GM23248 (cell line): ENCODE measurements around the gene GAB2. TPM values are rescaled to one million over a fixed set of nuclear protein-coding genes. Genes with fewer than 3 reads are reported as not detected.

Source experiments
- DNase-seq: peaks from one replicate; pipeline ENCODE4 v3.0.0-alpha.2; 2015
- H2AFZ ChIP-seq: fragments of 200-600 bp; sonication (generic); 2 replicates; pipeline ENCODE4 v1.6.1; 2016; ENCODE audit warnings: antibody characterized with exemption
- H3F3A ChIP-seq: fragments of 200-600 bp; sonication (generic); 2 replicates; pipeline ENCODE4 v1.6.1; 2016; ENCODE audit warnings: mild to moderate bottlenecking, antibody characterized with exemption, mixed run types; ENCODE audit not compliant: insufficient read depth
- H3K27ac ChIP-seq: fragments of 200-600 bp; sonication (generic); 2 replicates; pipeline ENCODE4 v1.5.1; 2016; ENCODE audit warnings: mild to moderate bottlenecking
- H3K27me3 ChIP-seq: fragments of 200-600 bp; sonication (generic); replicated peaks from 2 replicates; pipeline ENCODE4 v1.6.1; 2016; ENCODE audit warnings: mild to moderate bottlenecking; ENCODE audit not compliant: insufficient read depth
- H3K36me3 ChIP-seq: fragments of 200-600 bp; sonication (generic); 2 replicates; pipeline ENCODE4 v1.6.1; 2016; ENCODE audit warnings: low read depth, mild to moderate bottlenecking
- H3K4me1 ChIP-seq: fragments of 200-600 bp; sonication (generic); 2 replicates; pipeline ENCODE4 v1.6.1; 2016; ENCODE audit warnings: mild to moderate bottlenecking; ENCODE audit not compliant: insufficient read depth
- H3K4me2 ChIP-seq: fragments of 200-600 bp; sonication (generic); one replicate; pipeline ENCODE4 v1.6.1; 2016; ENCODE audit warnings: mild to moderate bottlenecking; ENCODE audit not compliant: unreplicated experiment
- H3K4me3 ChIP-seq: fragments of 200-600 bp; sonication (generic); 2 replicates; pipeline ENCODE4 v1.5.1; 2016; ENCODE audit warnings: mild to moderate bottlenecking
- H3K79me2 ChIP-seq: fragments of 200-600 bp; sonication (generic); 2 replicates; pipeline ENCODE4 v1.6.1; 2016; ENCODE audit warnings: mild to moderate bottlenecking; ENCODE audit not compliant: insufficient read depth
- H3K9ac ChIP-seq: fragments of 200-600 bp; sonication (generic); 2 replicates; pipeline ENCODE4 v1.6.1; 2016; ENCODE audit warnings: mild to moderate bottlenecking
- H3K9me2 ChIP-seq: fragments of 200-600 bp; sonication (generic); 2 replicates; pipeline ENCODE4 v1.6.1; 2016; ENCODE audit warnings: mixed run types, mild to moderate bottlenecking, moderate library complexity; ENCODE audit not compliant: insufficient read depth
- H3K9me3 ChIP-seq: fragments of 200-600 bp; sonication (generic); one replicate; pipeline ENCODE4 v1.6.1; 2017; ENCODE audit warnings: low read depth
- H4K20me1 ChIP-seq: fragments of 200-600 bp; sonication (generic); 2 replicates; pipeline ENCODE4 v1.6.0; 2016; ENCODE audit not compliant: insufficient read depth
- EZH2 ChIP-seq: fragments of 200-600 bp; sonication (generic); IDR thresholded peaks from 2 replicates; pipeline ENCODE4 v1.6.1; 2018; ENCODE audit warnings: antibody characterized with exemption, mild to moderate bottlenecking; ENCODE audit not compliant: insufficient read depth, poor library complexity, severe bottlenecking
- EZH2phosphoT487 ChIP-seq: fragments of 200-600 bp; sonication (generic); IDR thresholded peaks from 2 replicates; pipeline ENCODE4 v1.6.1; 2018; ENCODE audit warnings: antibody characterized with exemption, moderate library complexity, mild to moderate bottlenecking, low read depth; ENCODE audit not compliant: insufficient read depth
- WGBS, 2 experiments: methylation state at CpG; one replicate each; pipeline ENCODE4 v1.1.6; 2015 to 2017; ENCODE audit warnings: low lambda C conversion rate in 2 of 2, low coverage in 1 of 2; ENCODE audit errors: missing lambda C conversion rate in 2 of 2; 5-methylcytosine and 5-hydroxymethylcytosine counted together
- in situ Hi-C: fragments of 300-500 bp; cut with MboI; formaldehyde crosslinking; loops from 2 replicates; pipeline ENCODE4 v1.15.0; 2020
- polyA plus RNA-seq: library from polyadenylated mRNA; unstranded; fragments of >200 nt; fragmentation: Nextera tagmentation; extraction: Ambion mirVana; gene quantifications from 2 replicates; pipeline ENCODE4 v1.2.1, GENCODE V29; 2016
- total RNA-seq: library from RNA; depleted of rRNA; stranded (reverse); fragments of >200 nt; shearing (Covaris generic); gene quantifications from 2 replicates; pipeline ENCODE4 v1.2.3, GENCODE V29; 2014

Gene GAB2
- total and polyA plus RNA-seq, 2 experiments from 2014 or later: 1.8 to 12.2 TPM

DNA sequence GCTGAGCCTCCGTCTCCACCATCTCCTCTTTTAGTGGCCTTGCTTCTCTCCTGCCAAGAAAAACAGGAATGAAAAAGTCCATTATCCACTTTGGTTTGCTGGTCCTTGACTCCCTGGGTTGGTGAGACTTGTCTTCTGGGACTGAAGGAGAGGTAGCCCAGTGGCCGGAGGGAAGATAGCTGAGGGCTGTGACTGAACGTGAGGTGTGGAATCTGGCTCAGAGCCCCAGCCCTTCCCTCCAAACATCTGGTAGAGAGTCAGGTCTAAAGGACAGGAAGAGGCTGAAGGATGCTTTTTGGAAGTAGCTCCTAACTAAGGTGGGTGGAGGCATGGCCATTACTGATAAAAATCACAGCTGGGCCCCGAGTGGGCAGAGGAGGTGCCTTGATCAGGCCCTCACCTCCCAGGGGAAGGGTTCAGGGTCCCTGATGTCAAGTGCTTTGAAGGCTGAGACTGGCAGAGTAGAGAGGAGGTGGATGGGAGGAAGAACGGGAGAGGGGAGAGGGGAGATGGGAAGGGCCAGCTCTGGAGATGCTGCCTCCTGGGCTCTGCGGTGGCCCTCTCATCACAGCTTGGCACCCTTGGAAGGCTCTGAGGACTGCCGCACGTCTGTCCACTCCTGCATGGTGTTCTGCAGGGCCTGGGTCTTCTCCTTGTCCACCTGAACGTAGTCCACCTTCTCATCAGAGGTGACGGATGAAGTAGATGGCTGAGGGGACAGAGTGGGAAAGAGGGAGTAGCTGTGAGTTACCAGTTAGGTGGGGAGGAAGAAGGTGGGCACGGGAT lies 198.7 kb downstream of the GAB2 start:
- H3K27me3 ChIP-seq: no peaks in the 10 kb centered on the region
- no peaks in the 10 kb centered on the region for H4K20me1 ChIP-seq
- H3K36me3 ChIP-seq: 0 out of 2 replicates have a peak, but pooled peaks cover 5% of the 10 kb centered on the region
- DNase-seq: no peak
- in situ Hi-C loops: no loop called here
- H3K9me2 ChIP-seq: no peaks in the 10 kb centered on the region
- no peak for TF ChIP-seq EZH2
- no peak for TF ChIP-seq EZH2phosphoT487
- WGBS, 2 experiments: 72 to 81% methylated on average over 10 to 11 of the region's 11 CpGs
- no peaks in the 10 kb centered on the region for H3F3A ChIP-seq
- no peaks in the 10 kb centered on the region for H3K9me3 ChIP-seq
- H3K27ac ChIP-seq: no peak overlapping the region
- H3K79me2 ChIP-seq: no peaks in the 10 kb centered on the region
- no peak overlapping the region for H3K9ac ChIP-seq
- H3K4me1 ChIP-seq: no peaks in the 10 kb centered on the region
- H2AFZ ChIP-seq: no peak overlapping the region
- no peak overlapping the region for H3K4me2 ChIP-seq
- no peak overlapping the region for H3K4me3 ChIP-seq

DNA sequence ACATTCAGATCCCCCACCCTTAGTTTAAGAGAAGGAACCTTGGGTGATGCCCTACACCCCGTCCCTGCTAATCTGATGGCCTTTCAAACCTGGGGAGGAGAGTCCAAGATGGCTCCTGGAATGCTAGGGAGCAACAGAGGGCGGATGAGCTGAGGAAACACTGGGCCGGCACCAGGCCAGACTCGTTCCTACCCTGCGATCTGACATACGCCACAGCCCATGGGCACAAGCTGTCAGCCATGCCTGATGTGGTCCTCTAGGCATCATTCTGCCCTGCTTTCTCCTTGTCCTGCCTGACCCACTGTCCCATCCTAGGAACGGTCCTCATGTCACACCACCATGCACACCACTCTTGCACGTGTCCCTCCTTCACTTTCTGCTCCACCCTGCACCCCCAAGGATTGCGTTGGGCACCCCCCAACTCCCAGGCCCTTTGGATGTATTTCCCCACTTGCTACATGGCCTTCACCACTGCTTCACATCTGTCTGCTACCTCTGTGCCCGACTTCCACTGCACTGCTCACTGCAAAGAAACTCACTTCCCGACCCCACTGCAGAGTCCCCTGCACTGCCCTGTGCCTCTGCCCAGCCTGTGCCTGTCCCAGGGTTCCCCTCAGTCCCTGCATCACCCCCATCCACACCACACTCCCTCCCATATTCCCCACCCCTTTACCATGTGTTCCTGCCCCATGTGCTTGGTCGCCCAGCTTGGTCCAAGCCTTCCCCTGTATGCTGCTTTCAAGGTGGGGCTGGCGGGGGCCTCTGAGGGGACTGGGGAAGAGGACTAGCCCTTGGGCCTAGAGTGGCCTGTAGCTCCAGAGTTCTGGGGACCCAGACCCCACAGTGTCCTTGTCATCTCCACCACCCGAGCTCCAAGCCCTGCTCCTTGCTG lies 199.7 kb downstream of the GAB2 start:
- DNase-seq: no peak

DNA sequence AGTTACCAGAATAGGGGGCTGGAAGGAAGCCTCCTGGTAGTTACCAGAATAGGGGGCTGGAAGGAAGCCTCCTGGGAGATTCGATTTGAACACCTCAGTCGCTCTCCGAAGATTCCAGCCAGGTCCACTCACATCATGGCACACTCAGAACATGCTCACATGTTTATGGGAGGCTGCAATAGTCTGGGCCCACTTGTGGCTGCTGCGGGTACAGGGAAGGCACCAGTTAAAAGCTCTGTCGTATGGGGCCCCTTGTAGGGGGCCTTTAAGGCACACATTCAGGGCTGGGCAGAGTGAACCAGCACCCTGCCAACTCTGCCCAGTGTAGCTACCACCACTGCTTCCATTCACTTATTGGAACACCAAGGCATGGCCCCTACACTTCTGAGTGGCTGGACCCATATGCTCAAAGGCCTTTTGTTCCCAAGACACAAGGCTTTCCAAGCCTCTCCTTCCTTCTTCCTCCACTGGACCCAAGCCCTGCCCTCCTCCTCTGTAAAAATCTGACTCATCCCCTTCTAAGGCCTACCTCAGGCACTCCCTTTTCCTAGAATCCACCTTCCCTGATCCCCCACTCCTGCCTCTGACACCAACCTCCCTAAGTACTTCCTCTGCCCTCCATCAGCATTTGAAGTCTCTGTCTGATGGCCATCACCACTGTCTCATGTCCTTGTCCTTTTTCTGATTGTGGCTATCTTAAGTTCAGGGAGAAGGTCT lies 200.9 kb downstream of the GAB2 start:
- Histone ChIP-seq H2AFZ (no peak overlapping the region), H3K9me2 (no peaks in the 10 kb centered on the region), H3K4me3 (no peak overlapping the region), H3K4me1 (peaks cover 17% of the 10 kb centered on the region), H3K36me3 (peaks cover 5% of the 10 kb centered on the region; the same call in 1 of the 2 replicates), H3F3A (0 out of 2 replicates have a peak, but pooled peaks cover 14% of the 10 kb centered on the region), H3K4me2 (no peak overlapping the region), H3K27ac (no peak overlapping the region), H3K79me2 (peaks cover 15% of the 10 kb centered on the region), H3K27me3 (no peaks in the 10 kb centered on the region), H4K20me1 (no peaks in the 10 kb centered on the region), H3K9me3 (no peaks in the 10 kb centered on the region), H3K9ac (no peak overlapping the region)
- DNase-seq: peak; percentile 24
- 93 to 95% methylated on average over 5 of the region's 5 CpGs for WGBS, 2 experiments
- TF ChIP-seq EZH2: no peak
- no peak for TF ChIP-seq EZH2phosphoT487
- in situ Hi-C loops: no loop called here

More for the DNA sequence above, 199.7 kb downstream of the GAB2 start:
- Histone ChIP-seq H4K20me1 (no peaks in the 10 kb centered on the region), H3K27ac (no peak overlapping the region), H3K9ac (no peak overlapping the region), H3F3A (0 out of 2 replicates have a peak, but pooled peaks cover 7% of the 10 kb centered on the region), H3K4me1 (peaks cover 5% of the 10 kb centered on the region), H3K9me3 (no peaks in the 10 kb centered on the region), H3K27me3 (no peaks in the 10 kb centered on the region), H3K36me3 (0 out of 2 replicates have a peak, but pooled peaks cover 5% of the 10 kb centered on the region), H2AFZ (no peak overlapping the region), H3K9me2 (no peaks in the 10 kb centered on the region), H3K4me3 (no peak overlapping the region), H3K79me2 (peaks cover 9% of the 10 kb centered on the region; the same call in 1 of the 2 replicates), H3K4me2 (no peak overlapping the region)
- 89 to 92% methylated on average over 14 of the region's 14 CpGs for WGBS, 2 experiments
- in situ Hi-C loops: no loop called here
- no peak for TF ChIP-seq EZH2
- TF ChIP-seq EZH2phosphoT487: no peak

DNA sequence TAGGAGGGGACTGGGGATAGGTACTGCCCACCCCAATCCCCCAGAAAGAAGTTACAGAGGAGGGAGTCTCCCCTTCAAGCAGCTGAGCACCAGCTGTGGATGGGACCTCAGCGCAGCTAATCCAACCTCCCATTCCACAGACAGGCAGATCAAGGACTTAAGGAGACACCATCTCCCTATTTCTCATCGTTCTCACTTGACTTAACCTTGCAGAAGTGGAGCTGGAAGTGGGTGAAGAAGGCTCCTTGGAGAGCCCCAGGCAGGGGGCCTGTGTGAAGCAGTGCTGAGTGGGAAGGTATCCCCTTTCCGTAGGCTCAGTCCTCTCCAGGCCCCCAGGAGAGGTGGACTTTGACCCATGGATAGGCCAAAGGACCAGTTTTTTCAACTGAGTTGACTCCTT lies 201.6 kb downstream of the GAB2 start:
- in situ Hi-C loops: no loop called here
- Histone ChIP-seq H3K79me2 (peaks cover 22% of the 10 kb centered on the region), H3K27me3 (no peaks in the 10 kb centered on the region), H3F3A (0 out of 2 replicates have a peak, but pooled peaks cover 14% of the 10 kb centered on the region), H3K36me3 (peaks cover 5% of the 10 kb centered on the region; the same call in 1 of the 2 replicates), H3K9me2 (no peaks in the 10 kb centered on the region), H3K4me1 (peaks cover 17% of the 10 kb centered on the region), H3K9ac (no peak overlapping the region), H3K27ac (no peak overlapping the region), H3K4me3 (no peak overlapping the region), H3K4me2 (no peak overlapping the region), H2AFZ (no peak overlapping the region), H3K9me3 (no peaks in the 10 kb centered on the region), H4K20me1 (no peaks in the 10 kb centered on the region)
- 87% methylated on average over 3 of the region's 3 CpGs for WGBS, 2 experiments
- TF ChIP-seq EZH2phosphoT487 (no peak), EZH2 (no peak)
- no peak for DNase-seq
